GM08714 (cell line): ENCODE data around the gene MVD.
"Not testable (repeated sequence)": the region's sequence is repeated elsewhere in the genome, so short reads cannot be mapped to it uniquely, and the experiment has no call there.

Experiments used
- H3K4me3 ChIP-seq: fragments of 200-500 bp; sonication (Bioruptor generic); 2 replicates; pipeline ENCODE4 v1.5.1; 2014; ENCODE audit warnings: mild to moderate bottlenecking, low read length, inconsistent platforms
- ZNF274 ChIP-seq: IDR thresholded peaks from 2 replicates; pipeline ENCODE4 v1.6.1; 2012; ENCODE audit warnings: mild to moderate bottlenecking, low read depth, low read length

MVD gene

GRCh38 chr16:88681084-88681680 is 18.3 kb upstream of the MVD start:
- no peak for TF ChIP-seq ZNF274
- H3K4me3 ChIP-seq, result peak overlapping the region; percentile 2; the same call in 1 of the 2 replicates

- no peak for TF ChIP-seq ZNF274
- H3K4me3 ChIP-seq, result no peak overlapping the region
These were observed 17.7 kb upstream of the MVD start for GRCh38 chr16:88680554-88681083.

GRCh38 chr16:88678224-88678979 is 15.5 kb upstream of the MVD start:
- no peak for TF ChIP-seq ZNF274
- no peak overlapping the region for H3K4me3 ChIP-seq

- no peak overlapping the region for H3K4me3 ChIP-seq
- TF ChIP-seq ZNF274, result no peak
These were observed 14.8 kb upstream of the MVD start for GRCh38 chr16:88677721-88678120.

- no peak for TF ChIP-seq ZNF274
These were observed 13.8 kb upstream of the MVD start for GRCh38 chr16:88676502-88677242.

GRCh38 chr16:88673716-88674379 is 11.0 kb upstream of the MVD start:
- no peak for TF ChIP-seq ZNF274
- H3K4me3 ChIP-seq, result no peak overlapping the region

More at GRCh38 chr16:88676502-88677242, 13.8 kb upstream of the MVD start:
- no peak overlapping the region for H3K4me3 ChIP-seq

- TF ChIP-seq ZNF274, result no peak
- H3K4me3 ChIP-seq, result no peak overlapping the region
These were observed 9.9 kb upstream of the MVD start for GRCh38 chr16:88672776-88673175.

GRCh38 chr16:88671806-88672205 is 8.9 kb upstream of the MVD start:
- no peak overlapping the region for H3K4me3 ChIP-seq

GRCh38 chr16:88669980-88670379 is 7.1 kb upstream of the MVD start:
- TF ChIP-seq ZNF274, result no peak

More at GRCh38 chr16:88671806-88672205, 8.9 kb upstream of the MVD start:
- TF ChIP-seq ZNF274, result no peak

GRCh38 chr16:88669493-88669892 is 6.6 kb upstream of the MVD start:
- H3K4me3 ChIP-seq, result not testable (repeated sequence)

More at GRCh38 chr16:88669980-88670379, 7.1 kb upstream of the MVD start:
- H3K4me3 ChIP-seq, result no peak overlapping the region

- no peak for TF ChIP-seq ZNF274
- no peak overlapping the region for H3K4me3 ChIP-seq
These were observed 4.6 kb upstream of the MVD start for GRCh38 chr16:88667461-88667860.

GRCh38 chr16:88665570-88665969 is 2.7 kb upstream of the MVD start:
- no peak overlapping the region for H3K4me3 ChIP-seq
- no peak for TF ChIP-seq ZNF274

GRCh38 chr16:88665148-88665547 is 2.3 kb upstream of the MVD start:
- no peak overlapping the region for H3K4me3 ChIP-seq
- no peak for TF ChIP-seq ZNF274

GRCh38 chr16:88662222-88662842 is 559 bp downstream of the MVD start:
- no peak for TF ChIP-seq ZNF274
- peak overlapping the region; percentile 80 for H3K4me3 ChIP-seq
